GM19240 (cell line): ENCODE measurements around the gene ZNF227.
"Not testable (repeated sequence)": the region's sequence is repeated elsewhere in the genome, so short reads cannot be mapped to it uniquely, and the experiment has no call there.

Source experiments
- DNase-seq: peaks from one replicate; pipeline ENCODE4 v3.0.0; 2011; ENCODE audit warnings: low spot score; ENCODE audit not compliant: insufficient read length

Gene ZNF227

DNA sequence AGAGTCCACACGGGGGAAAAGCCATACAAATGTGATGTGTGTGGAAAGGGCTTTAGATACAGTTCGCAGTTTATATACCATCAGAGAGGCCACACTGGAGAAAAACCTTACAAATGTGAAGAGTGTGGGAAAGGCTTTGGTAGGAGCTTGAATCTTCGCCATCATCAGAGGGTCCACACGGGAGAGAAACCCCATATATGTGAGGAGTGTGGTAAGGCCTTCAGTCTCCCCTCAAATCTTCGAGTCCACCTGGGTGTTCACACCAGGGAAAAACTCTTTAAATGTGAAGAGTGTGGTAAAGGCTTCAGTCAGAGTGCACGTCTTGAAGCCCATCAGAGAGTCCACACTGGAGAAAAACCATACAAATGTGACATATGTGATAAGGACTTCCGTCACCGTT, 24.1 kb downstream of the ZNF227 start:
- no peak for DNase-seq

- not testable (repeated sequence) for DNase-seq
These were observed 40.0 kb downstream of the ZNF227 start for GRCh38 chr19:44252332-44252731.

DNA sequence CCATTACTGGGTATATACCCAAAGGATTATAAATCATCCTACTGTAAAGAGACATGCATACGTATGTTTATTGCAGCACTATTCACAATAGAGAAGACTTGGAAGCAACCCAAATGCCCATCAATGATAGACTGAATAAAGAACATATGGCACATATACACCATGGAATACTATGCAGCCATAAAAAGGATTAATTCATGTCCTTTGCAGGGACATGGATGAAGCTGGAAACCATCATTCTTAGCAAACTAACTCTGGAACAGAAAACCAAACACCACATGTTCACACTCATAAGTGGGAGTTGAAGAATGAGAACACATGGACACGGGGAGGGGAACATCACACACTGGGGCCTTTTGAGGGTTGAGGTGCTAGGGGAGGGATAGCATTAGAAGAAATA, 41.1 kb downstream of the ZNF227 start:
- not testable (repeated sequence) for DNase-seq

DNA sequence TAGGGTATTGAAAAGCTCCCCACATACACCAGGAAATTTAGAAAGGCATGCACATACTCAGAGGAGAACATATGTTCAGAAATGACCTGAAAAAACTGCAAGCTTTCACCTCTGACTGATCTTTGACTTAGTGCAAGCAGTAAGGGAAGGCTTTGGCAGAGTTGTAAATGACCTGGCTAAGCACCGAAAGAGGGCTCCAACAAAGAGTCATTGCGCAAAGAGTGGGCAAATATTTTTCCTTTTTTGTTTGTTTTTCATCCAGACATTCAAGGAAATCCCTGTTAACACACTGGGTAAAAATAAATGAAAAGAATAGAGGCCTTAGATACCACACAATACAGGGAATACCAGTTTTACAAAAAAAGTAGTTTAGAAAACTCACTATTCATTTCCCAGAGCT, 42.2 kb downstream of the ZNF227 start:
- DNase-seq: no peak

DNA sequence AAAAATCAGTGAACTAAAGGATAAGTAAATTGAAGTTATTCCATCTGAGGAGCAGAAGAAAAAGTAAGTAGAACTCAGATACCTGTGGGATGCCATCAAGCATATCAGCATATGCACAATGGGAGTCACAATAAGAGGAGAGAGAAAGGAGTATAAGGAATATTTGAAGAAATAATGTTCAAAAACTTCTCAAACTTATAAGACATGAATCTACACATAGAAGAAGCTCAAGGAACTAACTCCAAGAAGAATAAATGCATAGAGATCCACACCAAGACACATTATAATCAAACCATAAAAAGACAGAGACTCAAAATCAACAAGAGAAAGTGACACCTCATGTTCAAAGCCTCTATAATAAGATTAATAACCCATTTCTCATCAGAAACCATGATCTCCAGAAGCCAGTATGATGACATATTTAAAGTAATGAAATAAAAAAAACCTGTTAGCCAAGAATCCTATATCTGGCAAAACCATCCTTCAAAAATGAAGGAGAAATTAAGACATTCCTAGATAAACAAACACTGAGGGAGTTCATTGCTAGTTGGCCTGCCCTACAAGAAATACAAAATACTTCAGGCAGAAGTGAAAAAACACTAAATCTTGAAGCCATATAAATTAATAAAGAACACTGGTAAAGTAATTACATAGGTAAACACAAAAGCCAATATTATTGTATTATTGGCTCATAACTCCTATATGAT, 43.5 kb downstream of the ZNF227 start:
- no peak for DNase-seq

DNA sequence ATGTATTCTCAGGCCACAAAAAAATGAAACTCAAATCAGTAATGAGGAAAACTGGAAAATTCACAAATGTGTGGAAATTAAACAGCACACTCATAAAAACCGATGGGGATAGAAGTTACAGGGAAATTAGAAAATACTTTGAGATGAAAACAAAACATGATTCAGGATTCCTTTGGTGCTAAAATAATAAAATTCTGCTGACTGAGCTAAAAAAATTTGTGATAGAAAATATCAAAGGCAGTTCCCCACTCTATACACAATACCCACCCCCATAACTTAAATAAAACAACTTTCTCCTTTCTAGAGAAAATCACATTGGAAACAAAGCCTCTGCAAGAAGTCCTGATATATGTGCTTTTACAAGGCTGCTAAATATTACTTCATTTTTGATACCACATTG, 45.8 kb downstream of the ZNF227 start:
- DNase-seq: no peak

DNA sequence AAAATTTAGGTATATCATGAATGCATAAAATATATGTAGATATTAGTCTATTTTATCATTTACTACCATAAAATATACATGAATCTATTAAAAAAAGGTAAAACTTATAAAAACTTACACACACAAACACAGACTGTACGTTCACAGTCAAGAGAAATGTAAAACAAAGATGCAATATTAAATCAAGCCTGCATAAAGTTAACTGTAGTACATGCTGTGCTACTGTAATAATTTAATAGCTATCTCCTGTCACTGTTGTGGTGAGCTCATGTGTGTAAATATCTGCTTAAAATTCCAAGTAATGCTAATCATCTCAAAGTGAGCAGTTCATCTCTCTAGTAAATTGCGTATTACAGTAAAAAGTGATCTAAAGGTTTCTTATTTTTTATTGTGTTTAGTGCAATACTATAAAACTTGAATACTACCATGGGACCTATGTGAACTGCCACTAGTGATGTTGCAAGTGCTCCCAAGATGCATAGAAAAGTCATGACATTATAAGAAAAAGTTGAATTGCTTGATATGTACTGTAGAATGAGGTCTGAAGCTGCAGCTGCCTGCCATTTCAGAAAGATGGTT, 46.6 kb downstream of the ZNF227 start:
- no peak for DNase-seq

DNA sequence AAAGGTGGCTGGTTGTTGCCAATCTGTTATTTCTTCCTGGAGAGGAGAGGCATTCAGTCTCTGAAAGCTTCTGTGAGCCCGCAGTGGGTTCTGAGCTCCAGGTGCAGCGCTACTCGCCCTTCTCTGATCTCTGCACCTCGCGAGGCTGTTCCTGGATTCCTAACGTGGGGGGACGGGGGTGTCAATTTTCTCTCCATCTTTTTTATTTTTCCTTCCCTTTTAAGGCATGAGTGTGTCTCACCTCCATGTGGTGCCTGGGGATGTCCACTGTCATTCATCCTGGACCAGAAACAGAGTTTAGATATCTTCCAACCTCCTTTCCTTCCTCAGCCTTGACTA, 48.0 kb downstream of the ZNF227 start:
- DNase-seq: no peak

DNA sequence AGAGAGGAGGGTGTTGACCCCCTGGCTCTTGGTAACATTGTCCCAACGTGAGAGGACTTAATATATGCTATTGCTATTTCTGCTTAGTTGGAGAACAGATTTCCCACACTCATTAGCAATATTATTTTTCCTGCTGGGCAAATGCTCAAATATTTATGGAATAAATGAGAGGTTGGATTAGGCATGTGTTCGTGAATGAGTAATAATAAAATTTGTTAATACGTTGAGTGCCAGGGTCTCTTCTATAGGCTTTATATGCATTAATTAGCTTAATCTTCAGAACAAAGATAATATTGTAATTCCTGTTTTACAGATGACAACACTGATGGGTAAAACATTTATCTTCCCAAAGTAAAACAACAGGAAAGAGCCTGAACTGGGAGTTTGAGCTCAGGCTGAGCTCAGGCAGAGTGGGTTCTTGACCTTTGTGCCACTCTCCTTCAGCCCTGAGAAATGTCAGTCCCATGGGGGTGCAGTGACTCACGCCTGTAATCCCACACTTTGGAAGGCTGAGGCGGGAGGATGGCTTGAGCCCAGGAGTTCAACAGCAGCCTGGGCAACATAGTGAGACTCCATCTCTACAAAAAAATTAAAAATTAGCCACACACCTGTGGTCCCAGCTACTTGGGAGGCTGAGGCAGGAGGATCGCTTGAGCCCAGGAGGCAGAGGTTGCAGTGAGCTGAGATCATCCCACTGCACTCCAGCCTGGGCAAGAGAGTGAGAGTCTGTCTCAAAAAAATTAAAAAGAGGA, 48.5 kb downstream of the ZNF227 start:
- no peak for DNase-seq

GRCh38 chr19:44277331-44277730, 65.0 kb downstream of the ZNF227 start:
- DNase-seq: no peak

GRCh38 chr19:44278181-44278690, 65.9 kb downstream of the ZNF227 start:
- no peak for DNase-seq

DNA sequence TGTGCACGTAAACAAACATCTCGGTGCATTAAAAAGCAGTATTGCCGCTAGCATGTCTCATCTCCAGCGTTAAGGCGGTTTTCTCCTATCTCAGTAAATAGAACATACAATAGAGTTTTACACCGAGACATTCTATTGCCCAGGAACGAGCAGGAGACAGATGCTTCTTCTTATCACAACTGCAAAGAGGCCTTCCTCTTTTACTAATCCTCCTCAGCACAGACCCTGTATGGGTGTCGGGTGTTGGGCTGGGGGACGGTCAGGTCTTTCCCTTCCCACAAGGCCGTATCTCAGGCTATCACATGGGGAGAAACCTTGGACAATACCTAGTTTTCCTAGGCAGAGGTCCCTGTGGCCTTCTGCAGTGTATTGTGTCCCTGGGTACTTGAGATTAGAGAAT, 68.6 kb downstream of the ZNF227 start:
- DNase-seq: no peak

DNA sequence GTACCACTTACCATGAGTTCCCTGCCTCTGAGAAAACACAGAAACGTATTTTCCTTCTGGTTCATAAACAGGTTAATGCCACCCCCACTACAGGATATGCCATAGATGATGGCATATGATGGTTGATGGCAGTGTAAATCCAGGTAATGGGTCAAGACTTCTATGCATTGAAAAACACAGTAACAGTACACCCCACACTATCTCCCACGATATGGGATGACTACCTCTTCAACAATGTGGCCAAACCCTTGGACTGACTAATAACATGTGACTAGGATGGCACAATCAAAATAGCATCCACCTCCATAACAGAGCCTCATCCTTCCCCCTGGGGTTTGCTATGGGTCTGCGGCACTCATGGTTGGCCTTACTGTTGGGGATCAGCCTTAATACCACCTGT, 70.5 kb downstream of the ZNF227 start:
- no peak for DNase-seq

DNA sequence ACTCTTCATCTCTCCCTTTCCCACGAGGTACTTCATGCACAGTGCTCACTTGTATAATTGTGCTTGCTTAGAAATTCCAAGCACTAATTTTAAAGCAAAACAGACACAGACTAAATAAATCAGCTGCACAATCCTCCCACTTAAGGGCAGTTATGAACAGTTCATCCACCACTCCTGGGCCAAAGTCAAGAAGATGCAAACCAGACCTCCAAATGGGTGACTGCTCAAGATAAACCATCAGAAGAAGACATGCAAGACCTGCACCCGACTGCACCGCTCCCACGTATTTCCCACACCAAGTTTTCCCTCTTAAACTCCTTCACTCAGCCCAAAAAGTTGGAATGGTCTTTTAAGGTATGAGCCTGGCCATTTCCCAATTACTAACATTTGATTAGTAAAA, 72.6 kb downstream of the ZNF227 start:
- DNase-seq: no peak
